ENCODE results near the gene ACSS1. TPM values are rescaled to one million over a fixed set of nuclear protein-coding genes. Genes with fewer than 3 reads are reported as not detected.

The ACSS1 gene
- polyA plus RNA-seq, 2 of the 4 experiments (the other 2 are of a cell fraction) = 7.2 to 7.6 TPM

DNA sequence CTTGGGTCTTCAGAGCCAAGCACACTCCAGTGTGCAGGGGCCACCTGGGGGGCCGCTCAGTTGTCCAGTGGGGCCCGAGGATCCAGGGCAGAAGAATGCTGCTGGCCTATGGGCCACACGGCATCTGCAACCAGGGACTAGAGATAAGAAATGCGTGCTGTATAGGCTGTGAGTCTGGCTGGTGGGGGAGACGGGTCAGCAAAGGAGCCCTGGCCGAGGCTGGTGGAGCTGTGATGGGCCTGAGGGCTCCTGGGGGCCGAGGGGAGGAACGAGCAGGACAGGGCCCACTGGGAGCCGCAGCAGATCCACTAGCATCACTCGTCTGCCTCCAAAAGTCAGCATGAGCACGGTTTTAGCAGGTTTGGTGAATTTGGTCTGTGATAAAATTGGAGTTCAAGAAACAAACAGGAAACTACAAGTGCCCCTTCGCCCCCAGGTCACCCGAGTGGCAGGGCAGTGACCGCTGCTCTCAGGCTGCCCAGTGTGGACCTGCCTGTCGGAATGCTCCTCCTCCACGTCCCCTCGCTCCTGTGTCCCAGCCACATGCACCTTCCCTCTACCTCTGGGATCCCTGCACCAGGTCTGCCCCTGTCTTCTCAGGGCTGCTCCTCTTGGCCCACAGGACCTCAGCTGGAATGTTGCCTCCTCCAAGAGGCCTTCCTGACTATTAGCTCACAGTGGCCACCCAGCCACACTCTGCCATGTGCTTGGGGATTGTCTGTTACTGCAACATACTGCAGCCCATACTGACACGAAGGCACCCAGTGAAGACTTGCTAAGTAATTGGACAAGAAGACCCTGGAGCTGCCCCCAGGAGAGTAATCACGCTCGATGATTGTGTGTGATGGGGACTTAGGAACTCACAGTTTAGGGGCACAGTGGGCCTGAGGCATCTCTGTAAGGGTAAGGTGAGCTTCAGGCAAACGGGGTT is 10.9 kb downstream of the ACSS1 start (continued):
- TF ChIP-seq HMGXB4 (CRISPR knock-in tag; IDR thresholded peaks at IDR 0.05; ENCODE audit: borderline replicate concordance) (no peak), EHMT2 (IDR thresholded peaks at IDR 0.05; ENCODE audit: low read depth) (no peak), CHD2 (IDR thresholded peaks at IDR 0.05; ENCODE audit: low read length, partially characterized antibody) (no peak), HOXB13 (CRISPR knock-in tag; IDR thresholded peaks at IDR 0.05; ENCODE audit: low read depth) (no peak), HDAC2 (IDR thresholded peaks at IDR 0.05) (no peak), JUNB (IDR thresholded peaks at IDR 0.05) (no peak), BHLHE40 (IDR thresholded peaks at IDR 0.05; ENCODE audit: low read depth, low read length) (no peak)

DNA sequence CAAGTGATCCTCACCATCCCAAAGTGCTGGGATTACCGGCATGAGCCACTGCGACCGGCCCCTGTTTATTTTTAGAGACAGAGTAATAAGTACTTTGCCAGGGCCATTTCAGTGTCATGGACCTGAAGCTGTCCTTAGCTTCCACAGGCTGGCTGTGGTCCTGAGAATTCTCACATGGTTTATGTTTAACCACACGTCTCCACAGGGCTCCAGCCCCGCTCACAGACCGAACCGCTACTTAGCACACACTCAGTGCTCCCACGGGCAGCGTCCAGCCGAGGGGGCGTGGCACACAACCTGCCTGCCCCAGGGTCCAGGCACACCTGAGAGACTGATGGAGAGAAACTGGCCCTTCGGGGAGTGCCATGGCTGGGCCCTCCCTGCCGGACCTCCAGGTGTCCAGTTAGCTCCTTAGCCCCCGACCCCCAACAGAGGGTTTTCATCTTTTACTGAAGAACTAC is 11.7 kb downstream of the ACSS1 start:
- ChIA-PET CTCF (interaction anchor here (2.1 kb wide), 1 partner anchor 19 kb away, joined by 9 read pairs; no protein-coding TSS in a partner anchor), POLR2A (no interaction called here)
- no peaks in the 10 kb centered on the region for H3K4me1 ChIP-seq
- DNase-seq (ENCODE audit: low read depth in 1 of 2, low spot score in 1 of 2) = no peak
- TF ChIP-seq NR3C1 (IDR thresholded peaks at IDR 0.05) = no peak
- TF ChIP-seq, protein P1, sequence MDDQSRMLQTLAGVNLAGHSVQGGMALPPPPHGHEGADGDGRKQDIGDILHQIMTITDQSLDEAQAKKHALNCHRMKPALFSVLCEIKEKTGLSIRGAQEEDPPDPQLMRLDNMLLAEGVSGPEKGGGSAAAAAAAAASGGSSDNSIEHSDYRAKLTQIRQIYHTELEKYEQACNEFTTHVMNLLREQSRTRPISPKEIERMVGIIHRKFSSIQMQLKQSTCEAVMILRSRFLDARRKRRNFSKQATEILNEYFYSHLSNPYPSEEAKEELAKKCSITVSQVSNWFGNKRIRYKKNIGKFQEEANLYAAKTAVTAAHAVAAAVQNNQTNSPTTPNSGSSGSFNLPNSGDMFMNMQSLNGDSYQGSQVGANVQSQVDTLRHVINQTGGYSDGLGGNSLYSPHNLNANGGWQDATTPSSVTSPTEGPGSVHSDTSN (IDR thresholded peaks at IDR 0.05) = no peak
- TF ChIP-seq HEYL (CRISPR knock-in tag; IDR thresholded peaks at IDR 0.05) = no peak
- no peak for TF ChIP-seq CBX2 (IDR thresholded peaks at IDR 0.05; ENCODE audit: borderline replicate concordance, low read depth)
- no peak for TF ChIP-seq SMC3 (IDR thresholded peaks at IDR 0.05)
- no peak for TF ChIP-seq ZNF302 (CRISPR knock-in tag; IDR thresholded peaks at IDR 0.05)
- TF ChIP-seq ESRRA (IDR thresholded peaks at IDR 0.05; ENCODE audit: borderline replicate concordance, low read length) = no peak
- TF ChIP-seq JUN (IDR thresholded peaks at IDR 0.05) = no peak
- TF ChIP-seq FOXS1 (CRISPR knock-in tag; IDR thresholded peaks at IDR 0.05) = no peak
- TF ChIP-seq, protein P2, sequence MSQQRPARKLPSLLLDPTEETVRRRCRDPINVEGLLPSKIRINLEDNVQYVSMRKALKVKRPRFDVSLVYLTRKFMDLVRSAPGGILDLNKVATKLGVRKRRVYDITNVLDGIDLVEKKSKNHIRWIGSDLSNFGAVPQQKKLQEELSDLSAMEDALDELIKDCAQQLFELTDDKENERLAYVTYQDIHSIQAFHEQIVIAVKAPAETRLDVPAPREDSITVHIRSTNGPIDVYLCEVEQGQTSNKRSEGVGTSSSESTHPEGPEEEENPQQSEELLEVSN (IDR thresholded peaks at IDR 0.05; ENCODE audit: borderline replicate concordance, low read depth) = no peak
- TF ChIP-seq EHMT2 (IDR thresholded peaks at IDR 0.05; ENCODE audit: low read depth) = no peak
- no peak for TF ChIP-seq JUNB (IDR thresholded peaks at IDR 0.05)
- no peak for TF ChIP-seq HOXA7 (CRISPR knock-in tag; IDR thresholded peaks at IDR 0.05)
- no peak for ATAC-seq
- H3K9me3 ChIP-seq = no peaks in the 10 kb centered on the region
- no peak overlapping the region for H3K27ac ChIP-seq
- no peak overlapping the region for H3K4me3 ChIP-seq
- FAIRE-seq = no peak
- no peak overlapping the region for H3K4me2 ChIP-seq
- 78% methylated on average over 14 of the region's 14 CpGs for WGBS (ENCODE audit: missing lambda C conversion rate)

DNA sequence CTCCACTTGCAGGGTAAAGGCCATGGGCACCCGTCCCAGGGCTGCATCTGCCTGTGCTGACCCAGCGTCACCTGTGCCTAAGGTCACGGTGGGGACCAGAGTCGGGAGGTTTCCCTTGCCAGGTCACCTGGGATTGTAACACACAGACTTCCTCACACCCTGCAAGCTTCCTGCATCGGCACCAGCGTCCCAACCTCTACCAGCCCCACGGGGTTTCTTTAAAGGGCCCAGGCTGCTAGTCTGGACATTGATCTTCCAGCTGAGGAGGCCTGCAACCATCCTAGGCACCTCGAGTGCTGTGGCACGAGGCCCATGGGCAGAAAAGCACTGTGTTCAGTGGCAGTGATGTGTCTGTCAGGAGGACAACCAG is 12.6 kb downstream of the ACSS1 start:
- TF ChIP-seq NR3C1 (IDR thresholded peaks at IDR 0.05) = no peak
- TF ChIP-seq NFE2L2 (conservative IDR thresholded peaks at IDR 0.05; ENCODE audit: low read length) = no peak
- TF ChIP-seq CBX2 (IDR thresholded peaks at IDR 0.05; ENCODE audit: borderline replicate concordance, low read depth) = no peak
- TF ChIP-seq, protein P3, sequence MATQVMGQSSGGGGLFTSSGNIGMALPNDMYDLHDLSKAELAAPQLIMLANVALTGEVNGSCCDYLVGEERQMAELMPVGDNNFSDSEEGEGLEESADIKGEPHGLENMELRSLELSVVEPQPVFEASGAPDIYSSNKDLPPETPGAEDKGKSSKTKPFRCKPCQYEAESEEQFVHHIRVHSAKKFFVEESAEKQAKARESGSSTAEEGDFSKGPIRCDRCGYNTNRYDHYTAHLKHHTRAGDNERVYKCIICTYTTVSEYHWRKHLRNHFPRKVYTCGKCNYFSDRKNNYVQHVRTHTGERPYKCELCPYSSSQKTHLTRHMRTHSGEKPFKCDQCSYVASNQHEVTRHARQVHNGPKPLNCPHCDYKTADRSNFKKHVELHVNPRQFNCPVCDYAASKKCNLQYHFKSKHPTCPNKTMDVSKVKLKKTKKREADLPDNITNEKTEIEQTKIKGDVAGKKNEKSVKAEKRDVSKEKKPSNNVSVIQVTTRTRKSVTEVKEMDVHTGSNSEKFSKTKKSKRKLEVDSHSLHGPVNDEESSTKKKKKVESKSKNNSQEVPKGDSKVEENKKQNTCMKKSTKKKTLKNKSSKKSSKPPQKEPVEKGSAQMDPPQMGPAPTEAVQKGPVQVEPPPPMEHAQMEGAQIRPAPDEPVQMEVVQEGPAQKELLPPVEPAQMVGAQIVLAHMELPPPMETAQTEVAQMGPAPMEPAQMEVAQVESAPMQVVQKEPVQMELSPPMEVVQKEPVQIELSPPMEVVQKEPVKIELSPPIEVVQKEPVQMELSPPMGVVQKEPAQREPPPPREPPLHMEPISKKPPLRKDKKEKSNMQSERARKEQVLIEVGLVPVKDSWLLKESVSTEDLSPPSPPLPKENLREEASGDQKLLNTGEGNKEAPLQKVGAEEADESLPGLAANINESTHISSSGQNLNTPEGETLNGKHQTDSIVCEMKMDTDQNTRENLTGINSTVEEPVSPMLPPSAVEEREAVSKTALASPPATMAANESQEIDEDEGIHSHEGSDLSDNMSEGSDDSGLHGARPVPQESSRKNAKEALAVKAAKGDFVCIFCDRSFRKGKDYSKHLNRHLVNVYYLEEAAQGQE (IDR thresholded peaks at IDR 0.05) = no peak
- no peak for TF ChIP-seq JUN (IDR thresholded peaks at IDR 0.05)
- WGBS (ENCODE audit: missing lambda C conversion rate) = 60% methylated on average over 9 of the region's 9 CpGs
- CTCF ChIA-PET = interaction anchor here (0.8 to 2.5 kb wide), 6 partner anchors 9 to 52 kb away, joined by 3 to 11 read pairs (median 6); partner anchors contain the start of gene VSX1
- POLR2A ChIA-PET = no interaction called here
- Histone ChIP-seq H3K4me2 (no peak overlapping the region), H3K4me1 (no peaks in the 10 kb centered on the region), H3K9me3 (no peaks in the 10 kb centered on the region), H3K4me3 (no peak overlapping the region), H3K27ac (no peak overlapping the region)
- FAIRE-seq (no peak), ATAC-seq (no peak), DNase-seq (ENCODE audit: low read depth in 1 of 2, low spot score in 1 of 2) (no peak)

Data from A549 (cell line).